ENCODE results near the gene SIRT7.
"Not testable (repeated sequence)": the region's sequence is repeated elsewhere in the genome, so short reads cannot be mapped to it uniquely, and the experiment has no call there.

The SIRT7 gene

DNA sequence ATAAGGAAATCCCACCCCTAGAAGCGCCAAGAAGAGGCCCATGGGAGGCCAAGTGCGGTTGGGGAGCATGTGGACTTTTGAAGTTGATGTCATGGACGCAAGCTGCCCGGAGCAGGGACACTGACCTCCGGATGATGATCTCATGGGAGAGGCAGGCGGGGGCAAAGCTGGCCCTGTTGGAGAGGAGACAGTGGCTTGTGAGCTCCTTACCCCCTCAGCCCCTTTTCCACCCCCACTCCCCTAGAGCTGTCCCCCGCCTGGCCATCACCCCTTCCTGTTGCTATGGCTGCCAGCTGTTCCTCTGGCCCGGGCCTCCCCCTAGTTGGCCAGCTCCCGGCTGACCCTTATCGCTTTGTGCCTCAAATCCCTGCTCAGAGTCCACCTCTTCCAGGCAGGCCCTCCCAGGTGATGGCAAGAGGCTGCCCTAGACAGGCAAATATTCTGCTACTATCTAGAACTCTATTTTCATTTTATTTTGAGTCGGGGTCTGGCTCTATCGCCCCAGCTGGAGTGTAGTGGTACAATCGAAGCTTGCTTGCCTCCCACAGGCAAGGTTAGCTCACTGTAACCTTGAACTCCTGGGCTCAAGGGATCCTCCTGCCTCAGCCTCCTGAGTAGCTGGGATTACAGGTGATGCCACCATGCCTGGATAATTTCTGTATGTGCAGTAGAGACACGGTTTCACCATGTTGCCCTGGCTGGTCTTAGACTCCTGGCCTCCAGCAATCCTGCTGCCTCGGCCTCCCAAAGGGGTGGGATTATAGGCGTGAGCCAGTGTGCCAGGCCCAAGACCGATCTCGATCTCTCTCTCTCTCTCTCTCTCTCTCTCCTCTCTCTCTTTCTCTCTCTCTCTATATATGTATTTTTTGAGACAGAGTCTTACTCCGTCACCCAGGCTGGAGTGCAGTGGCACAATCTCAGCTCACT lies 36.4 kb upstream of the SIRT7 start:
- Histone ChIP-seq H3K27ac (no peak overlapping the region), H3K27me3 (replicated peaks) (peaks cover 20% of the 10 kb centered on the region), H3K4me3 (ENCODE audit: low read depth, low read length) (no peak overlapping the region), H3K36me3 (replicated peaks) (no peaks in the 10 kb centered on the region)
- DNase-seq, result no peak
- in situ Hi-C loops (cut with HindIII; ENCODE audit: low pct_ligation_motif_present, low sequenced_read_pairs), result no loop called here
- TF ChIP-seq, protein P1, sequence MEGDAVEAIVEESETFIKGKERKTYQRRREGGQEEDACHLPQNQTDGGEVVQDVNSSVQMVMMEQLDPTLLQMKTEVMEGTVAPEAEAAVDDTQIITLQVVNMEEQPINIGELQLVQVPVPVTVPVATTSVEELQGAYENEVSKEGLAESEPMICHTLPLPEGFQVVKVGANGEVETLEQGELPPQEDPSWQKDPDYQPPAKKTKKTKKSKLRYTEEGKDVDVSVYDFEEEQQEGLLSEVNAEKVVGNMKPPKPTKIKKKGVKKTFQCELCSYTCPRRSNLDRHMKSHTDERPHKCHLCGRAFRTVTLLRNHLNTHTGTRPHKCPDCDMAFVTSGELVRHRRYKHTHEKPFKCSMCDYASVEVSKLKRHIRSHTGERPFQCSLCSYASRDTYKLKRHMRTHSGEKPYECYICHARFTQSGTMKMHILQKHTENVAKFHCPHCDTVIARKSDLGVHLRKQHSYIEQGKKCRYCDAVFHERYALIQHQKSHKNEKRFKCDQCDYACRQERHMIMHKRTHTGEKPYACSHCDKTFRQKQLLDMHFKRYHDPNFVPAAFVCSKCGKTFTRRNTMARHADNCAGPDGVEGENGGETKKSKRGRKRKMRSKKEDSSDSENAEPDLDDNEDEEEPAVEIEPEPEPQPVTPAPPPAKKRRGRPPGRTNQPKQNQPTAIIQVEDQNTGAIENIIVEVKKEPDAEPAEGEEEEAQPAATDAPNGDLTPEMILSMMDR (IDR thresholded peaks at IDR 0.05; ENCODE audit: low read depth, low read length, missing control alignments), result no peak

DNA sequence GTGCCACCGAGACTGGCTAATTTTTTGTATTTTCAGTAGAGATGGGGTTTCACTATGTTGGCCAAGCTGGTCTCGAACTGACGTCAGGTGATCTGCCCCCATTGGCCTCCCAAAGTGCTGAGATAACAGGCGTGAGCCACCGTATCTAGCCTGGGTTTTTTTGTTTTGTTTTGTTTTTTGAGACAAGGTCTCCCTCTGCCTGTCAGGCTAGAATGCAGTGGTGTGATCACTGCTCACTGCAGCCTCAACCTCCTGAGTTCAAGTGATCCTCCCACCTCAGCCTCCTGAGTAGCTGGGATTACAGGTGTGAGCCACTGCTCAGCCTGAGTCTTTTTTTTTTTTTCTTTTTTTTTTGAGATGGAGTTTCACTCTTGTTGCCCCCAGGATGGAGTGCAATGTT lies 35.5 kb upstream of the SIRT7 start:
- DNase-seq, result not testable (repeated sequence)

DNA sequence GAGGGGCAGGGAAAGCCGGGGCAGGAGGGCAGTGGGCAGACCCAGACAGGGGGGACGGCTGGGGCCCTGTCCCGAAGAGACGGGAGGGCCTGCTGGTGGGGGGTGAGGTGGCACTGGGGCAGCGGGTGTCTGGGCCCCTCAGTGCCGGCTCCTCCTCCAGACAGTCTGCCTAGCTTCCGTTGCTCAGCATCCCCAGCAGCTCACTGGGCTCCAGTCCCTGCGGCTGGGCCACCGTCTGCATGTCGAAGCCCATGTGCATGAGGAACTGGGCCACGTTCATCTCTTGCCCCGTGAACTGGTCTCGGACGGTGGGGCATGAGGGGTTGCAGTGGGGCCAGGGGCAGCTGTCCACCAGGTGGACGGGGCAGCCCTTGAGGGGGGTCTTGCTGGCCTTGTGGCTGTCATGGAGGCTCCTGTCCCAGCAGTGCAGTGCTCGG lies 34.8 kb upstream of the SIRT7 start:
- Histone ChIP-seq H3K36me3 (replicated peaks) (no peaks in the 10 kb centered on the region), H3K4me3 (ENCODE audit: low read depth, low read length) (no peak overlapping the region)
- TF ChIP-seq, protein P1 (IDR thresholded peaks at IDR 0.05; ENCODE audit: low read depth, low read length, missing control alignments), result no peak

More for the DNA sequence above, 35.5 kb upstream of the SIRT7 start:
- in situ Hi-C loops (cut with HindIII; ENCODE audit: low pct_ligation_motif_present, low sequenced_read_pairs); H3K27ac ChIP-seq; H3K4me3 ChIP-seq (ENCODE audit: low read depth, low read length); H3K36me3 ChIP-seq (replicated peaks): not testable (repeated sequence)
- peaks cover 10% of the 10 kb centered on the region for H3K27me3 ChIP-seq (replicated peaks)

DNA sequence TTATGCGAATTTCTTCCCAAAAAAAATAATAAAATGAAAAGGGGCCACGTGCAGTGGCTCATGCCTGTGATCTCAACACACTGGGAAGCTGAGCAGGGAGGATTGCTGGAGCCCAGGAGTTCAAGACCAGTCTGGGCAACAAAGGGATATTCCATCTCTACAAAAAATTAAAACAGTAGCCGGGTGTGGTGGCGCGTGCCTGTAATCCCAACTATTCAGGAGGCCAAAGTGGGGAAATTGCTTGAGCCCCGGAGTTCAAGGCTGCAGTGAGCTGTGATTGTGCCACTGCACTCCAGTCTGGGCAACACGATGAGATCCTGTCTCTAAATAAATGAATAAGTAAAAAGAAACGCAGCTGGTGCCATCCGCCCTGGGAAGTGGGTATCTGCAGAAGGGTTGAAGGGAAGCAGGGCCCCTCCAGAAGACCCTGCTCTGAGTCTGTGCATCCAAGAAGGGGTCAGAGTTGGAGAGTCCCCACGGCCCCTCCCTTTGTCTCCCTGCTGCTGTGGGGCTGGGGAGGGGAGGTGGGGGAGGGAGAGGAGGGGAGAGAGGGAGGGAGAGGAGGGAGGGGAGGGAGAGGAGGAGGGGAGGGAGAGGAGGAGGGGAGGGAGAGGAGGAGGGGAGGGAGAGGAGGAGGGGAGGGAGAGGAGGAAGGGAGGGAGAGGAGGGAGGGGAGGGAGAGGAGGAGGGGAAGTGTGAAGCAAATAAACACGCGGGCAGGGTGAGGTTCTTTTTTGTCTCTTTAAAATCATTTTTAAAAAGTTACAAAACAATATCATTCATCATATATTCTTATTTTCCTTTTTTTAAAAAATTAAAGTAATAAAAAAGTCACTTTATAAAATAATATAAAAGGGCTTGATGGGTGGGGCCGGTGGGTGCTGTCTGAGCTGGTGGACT lies 34.1 kb upstream of the SIRT7 start:
- Histone ChIP-seq H3K36me3 (replicated peaks) (no peaks in the 10 kb centered on the region), H3K27ac (no peak overlapping the region), H3K27me3 (replicated peaks) (peaks cover 2% of the 10 kb centered on the region), H3K4me3 (ENCODE audit: low read depth, low read length) (no peak overlapping the region)
- in situ Hi-C loops (cut with HindIII; ENCODE audit: low pct_ligation_motif_present, low sequenced_read_pairs), result no loop called here
- no peak for DNase-seq
- TF ChIP-seq, protein P1 (IDR thresholded peaks at IDR 0.05; ENCODE audit: low read depth, low read length, missing control alignments), result no peak

More for the DNA sequence above, 34.8 kb upstream of the SIRT7 start:
- Histone ChIP-seq H3K27ac (no peak overlapping the region), H3K27me3 (replicated peaks) (peaks cover 4% of the 10 kb centered on the region)
- in situ Hi-C loops (cut with HindIII; ENCODE audit: low pct_ligation_motif_present, low sequenced_read_pairs), result no loop called here
- no peak for DNase-seq

DNA sequence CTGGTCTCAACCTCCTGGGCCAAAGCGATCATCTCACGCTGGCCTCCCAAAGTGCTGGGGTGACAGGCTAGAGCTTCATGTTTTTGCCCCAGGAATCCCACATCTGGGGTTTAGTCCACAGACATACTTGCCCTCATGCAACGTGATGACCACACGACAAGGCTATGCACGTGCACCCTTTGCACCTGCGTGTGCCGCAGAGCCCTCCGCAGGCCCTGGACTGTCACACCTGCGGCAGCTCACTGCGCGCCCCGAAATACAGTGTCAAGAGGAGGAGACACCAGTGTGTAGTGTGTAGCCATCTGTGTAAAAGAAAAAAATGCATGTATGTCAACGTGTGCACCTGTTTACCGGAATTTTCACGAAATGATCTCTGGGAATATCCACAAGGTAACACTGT lies 32.5 kb upstream of the SIRT7 start:
- TF ChIP-seq, protein P1 (IDR thresholded peaks at IDR 0.05; ENCODE audit: low read depth, low read length, missing control alignments), result no peak
- Histone ChIP-seq H3K36me3 (replicated peaks) (no peaks in the 10 kb centered on the region), H3K27me3 (replicated peaks) (peaks cover 2% of the 10 kb centered on the region), H3K4me3 (ENCODE audit: low read depth, low read length) (no peak overlapping the region), H3K27ac (no peak overlapping the region)
- in situ Hi-C loops (cut with HindIII; ENCODE audit: low pct_ligation_motif_present, low sequenced_read_pairs), result no loop called here
- no peak for DNase-seq
